ENCODE data around the gene TUSC2. TPM values are rescaled to one million over a fixed set of nuclear protein-coding genes. Genes with fewer than 3 reads are reported as not detected.

TUSC2 gene
- total and polyA plus RNA-seq, 9 of the 15 experiments (the other 6 are each of a cell fraction or from before 2014, with no cell fraction given), result 2.8 to 67.5 (median 25.8) TPM

GRCh38 chr3:50347187-50347813 is 19.3 kb upstream of the TUSC2 start (continued):
- no peak for TF ChIP-seq TOE1 (IDR thresholded peaks at IDR 0.05; ENCODE audit: borderline replicate concordance)
- no peak for TF ChIP-seq TOE1 (CRISPR knock-in tag; IDR thresholded peaks at IDR 0.05; ENCODE audit: borderline replicate concordance, low read depth)
- TF ChIP-seq CBFB (CRISPR knock-in tag; IDR thresholded peaks at IDR 0.05), result no peak
- TF ChIP-seq FOXJ2 (tag; IDR thresholded peaks at IDR 0.05), result no peak
- TF ChIP-seq SNAPC5 (CRISPR knock-in tag; IDR thresholded peaks at IDR 0.05), result no peak
- TF ChIP-seq CCAR2 (IDR thresholded peaks at IDR 0.05; ENCODE audit: low read depth, low read length), result no peak
- TF ChIP-seq GTF3C2 (IDR thresholded peaks at IDR 0.05; ENCODE audit: borderline replicate concordance, extremely low read depth, insufficient read length), result no peak
- no peak for TF ChIP-seq NR2C2 (CRISPR knock-in tag; IDR thresholded peaks at IDR 0.05)
- no peak for TF ChIP-seq NR2C2 (tag; IDR thresholded peaks at IDR 0.05)
- TF ChIP-seq ZNF584 (CRISPR knock-in tag; IDR thresholded peaks at IDR 0.05; ENCODE audit: low read depth), result no peak
- no peak for TF ChIP-seq KDM5B (IDR thresholded peaks at IDR 0.05; ENCODE audit: insufficient replicate concordance, low read depth, low read length)
- TF ChIP-seq RAD21 (CRISPR knock-in tag; conservative IDR thresholded peaks at IDR 0.05 in 1 of 2, IDR thresholded peaks at IDR 0.05 in 1 of 2), result peak; percentile 32 to 58
- TF ChIP-seq NFIC (IDR thresholded peaks at IDR 0.05), result no peak
- TF ChIP-seq ZNF384 (IDR thresholded peaks at IDR 0.05; ENCODE audit: low read depth, low read length), result peak; percentile 98
- no peak for TF ChIP-seq CEBPB (tag; IDR thresholded peaks at IDR 0.05)
- no peak for TF ChIP-seq PREB (CRISPR knock-in tag; IDR thresholded peaks at IDR 0.05)
- peak; percentile 75; the same call in 1 of the 2 replicates for TF ChIP-seq ARID3A (IDR thresholded peaks at IDR 0.05; ENCODE audit: borderline replicate concordance, low read depth, low read length)
- TF ChIP-seq SMC3 (conservative IDR thresholded peaks at IDR 0.05; ENCODE audit: insufficient read depth, low read depth, low read length), result peak; percentile 29; the same call in 1 of the 2 replicates
- no peak for TF ChIP-seq ERF (CRISPR knock-in tag; IDR thresholded peaks at IDR 0.05)
- no peak for TF ChIP-seq ZNF445 (CRISPR knock-in tag; IDR thresholded peaks at IDR 0.05; ENCODE audit: low read depth)
- no peak for TF ChIP-seq ZNF146 (CRISPR knock-in tag; IDR thresholded peaks at IDR 0.05; ENCODE audit: unreplicated experiment)
- no peak for TF ChIP-seq ELF4 (CRISPR knock-in tag; IDR thresholded peaks at IDR 0.05)
- no peak for TF ChIP-seq ZNF274 (IDR thresholded peaks at IDR 0.05; ENCODE audit: borderline replicate concordance, low read depth, low read length)
